ENCODE data around the gene HOXC9. TPM values are rescaled to one million over a fixed set of nuclear protein-coding genes. Genes with fewer than 3 reads are reported as not detected.

Gene HOXC9
- total RNA-seq, 1 donor from 2014 or later = 1.2 TPM

- DNase-seq (ENCODE audit: low spot score in 2 of 2) = no peak
- peaks cover 11 to 25% of the 10 kb centered on the region in 2 donors for H3K4me1 ChIP-seq
- H3K27ac ChIP-seq = no peak overlapping the region
- intact Hi-C loops (cut with DNase I) = no loop called here
- peaks cover 60% of the 10 kb centered on the region for H3K27me3 ChIP-seq
- no peaks in the 10 kb centered on the region for H3K9me3 ChIP-seq
- no peaks in the 10 kb centered on the region for H3K36me3 ChIP-seq
- no peak for TF ChIP-seq CTCF (IDR thresholded peaks at IDR 0.05)
- H3K4me3 ChIP-seq = no peak overlapping the region
Observed at GRCh38 chr12:53996240-53997203, 3.4 kb upstream of the HOXC9 start.

GRCh38 chr12:53997204-53998109, 2.5 kb upstream of the HOXC9 start:
- Histone ChIP-seq H3K9me3 (no peaks in the 10 kb centered on the region), H3K36me3 (no peaks in the 10 kb centered on the region), H3K4me3 (no peak overlapping the region), H3K4me1 (peaks cover 11 to 25% of the 10 kb centered on the region in 2 donors), H3K27ac (no peak overlapping the region), H3K27me3 (peaks cover 54% of the 10 kb centered on the region)
- intact Hi-C loops (cut with DNase I) = no loop called here
- DNase-seq (ENCODE audit: low spot score in 2 of 2) = no peak
- TF ChIP-seq CTCF (IDR thresholded peaks at IDR 0.05) = no peak

GRCh38 chr12:53998110-53998899, 1.7 kb upstream of the HOXC9 start:
- H3K36me3 ChIP-seq = no peaks in the 10 kb centered on the region
- TF ChIP-seq CTCF (IDR thresholded peaks at IDR 0.05) = no peak
- intact Hi-C loops (cut with DNase I) = no loop called here
- H3K27me3 ChIP-seq = peaks cover 51% of the 10 kb centered on the region
- no peak for DNase-seq (ENCODE audit: low spot score in 2 of 2)
- peaks cover 11 to 25% of the 10 kb centered on the region in 2 donors for H3K4me1 ChIP-seq
- H3K9me3 ChIP-seq = no peaks in the 10 kb centered on the region
- H3K4me3 ChIP-seq = no peak overlapping the region
- H3K27ac ChIP-seq = no peak overlapping the region

GRCh38 chr12:53998900-53999236, 1.1 kb upstream of the HOXC9 start:
- Histone ChIP-seq H3K4me1 (peaks cover 11 to 25% of the 10 kb centered on the region in 2 donors), H3K9me3 (no peaks in the 10 kb centered on the region), H3K36me3 (no peaks in the 10 kb centered on the region), H3K27me3 (peaks cover 45% of the 10 kb centered on the region), H3K27ac (no peak overlapping the region), H3K4me3 (no peak overlapping the region)
- no peak for DNase-seq (ENCODE audit: low spot score in 2 of 2)
- intact Hi-C loops (cut with DNase I) = no loop called here
- no peak for TF ChIP-seq CTCF (IDR thresholded peaks at IDR 0.05)

- Histone ChIP-seq H3K4me3 (peak overlapping the region; percentile 61 to 62), H3K9me3 (no peaks in the 10 kb centered on the region), H3K27ac (no peak overlapping the region), H3K36me3 (no peaks in the 10 kb centered on the region), H3K27me3 (peaks cover 37% of the 10 kb centered on the region), H3K4me1 (peaks cover 4 to 18% of the 10 kb centered on the region in 2 donors)
- no peak for TF ChIP-seq CTCF (IDR thresholded peaks at IDR 0.05)
- DNase-seq (ENCODE audit: low spot score in 2 of 2) = no peak
- intact Hi-C loops (cut with DNase I) = no loop called here
Observed at GRCh38 chr12:53999559-54000115, 324 bp upstream of the HOXC9 start.
